ENCODE results near the gene GLP1R. TPM values are rescaled to one million over a fixed set of nuclear protein-coding genes. Genes with fewer than 3 reads are reported as not detected.

Gene GLP1R
- total RNA-seq, 1 donor from 2014 or later = not detected

- DNase-seq (ENCODE audit: low read depth) = no peak
These were observed 13.6 kb downstream of the GLP1R start for GRCh38 chr6:39062014-39062740.

- no peak for DNase-seq (ENCODE audit: low read depth)
These were observed 14.9 kb downstream of the GLP1R start for GRCh38 chr6:39063526-39063925.

GRCh38 chr6:39065561-39065960 lies 17.0 kb downstream of the GLP1R start:
- no peak for DNase-seq (ENCODE audit: low read depth)

GRCh38 chr6:39068391-39068790 lies 19.8 kb downstream of the GLP1R start:
- DNase-seq (ENCODE audit: low read depth) = no peak

- DNase-seq (ENCODE audit: low read depth) = no peak
These were observed 24.2 kb downstream of the GLP1R start for GRCh38 chr6:39072830-39073229.

- DNase-seq (ENCODE audit: low read depth) = no peak
These were observed 25.1 kb downstream of the GLP1R start for GRCh38 chr6:39073471-39074355.

- no peak for DNase-seq (ENCODE audit: low read depth)
These were observed 25.9 kb downstream of the GLP1R start for GRCh38 chr6:39074486-39074885.

GRCh38 chr6:39075010-39075686 lies 26.6 kb downstream of the GLP1R start:
- DNase-seq (ENCODE audit: low read depth) = no peak

- DNase-seq (ENCODE audit: low read depth) = no peak
These were observed 27.4 kb downstream of the GLP1R start for GRCh38 chr6:39075807-39076622.

- DNase-seq (ENCODE audit: low read depth) = no peak
These were observed 28.3 kb downstream of the GLP1R start for GRCh38 chr6:39076623-39077535.

GRCh38 chr6:39077882-39078594 lies 29.5 kb downstream of the GLP1R start:
- no peak for DNase-seq (ENCODE audit: low read depth)

GRCh38 chr6:39078695-39079094 lies 30.1 kb downstream of the GLP1R start:
- DNase-seq (ENCODE audit: low read depth) = no peak

- no peak for DNase-seq (ENCODE audit: low read depth)
These were observed 30.9 kb downstream of the GLP1R start for GRCh38 chr6:39079197-39080125.

GRCh38 chr6:39080246-39080875 lies 31.8 kb downstream of the GLP1R start:
- DNase-seq (ENCODE audit: low read depth) = no peak

GRCh38 chr6:39082310-39082709 lies 33.7 kb downstream of the GLP1R start:
- no peak for DNase-seq (ENCODE audit: low read depth)

GRCh38 chr6:39083231-39083634 lies 34.7 kb downstream of the GLP1R start:
- DNase-seq (ENCODE audit: low read depth) = no peak

- DNase-seq (ENCODE audit: low read depth) = no peak
These were observed 35.9 kb downstream of the GLP1R start for GRCh38 chr6:39084506-39084905.

- no peak for DNase-seq (ENCODE audit: low read depth)
These were observed 36.7 kb downstream of the GLP1R start for GRCh38 chr6:39085129-39085797.

All from renal cortical epithelial cell (primary cell).